Activated naive CD8-positive, alpha-beta T cell (primary cell): ENCODE results near the gene TMED9.
A peak's percentile ranks its signal among the peaks of the same experiment; 100 is the strongest.

Source experiments
- H3K27ac Mint-ChIP-seq: one replicate; pipeline ENCODE4 v1.8.0; 2021; ENCODE audit warnings: mixed read lengths
- H3K27me3 Mint-ChIP-seq: one replicate; pipeline ENCODE4 v1.8.0; 2021; ENCODE audit warnings: mixed read lengths
- H3K36me3 Mint-ChIP-seq: one replicate; pipeline ENCODE4 v1.8.0; 2021; ENCODE audit warnings: mixed read lengths
- H3K4me1 Mint-ChIP-seq: one replicate; pipeline ENCODE4 v1.8.0; 2021; ENCODE audit warnings: low read depth, mixed read lengths
- H3K4me3 Mint-ChIP-seq: one replicate; pipeline ENCODE4 v1.8.0; 2021; ENCODE audit warnings: mild to moderate bottlenecking, mixed read lengths
- H3K9me3 Mint-ChIP-seq: one replicate; pipeline ENCODE4 v1.8.0; 2021; ENCODE audit warnings: low read depth, mixed read lengths

Gene TMED9

DNA sequence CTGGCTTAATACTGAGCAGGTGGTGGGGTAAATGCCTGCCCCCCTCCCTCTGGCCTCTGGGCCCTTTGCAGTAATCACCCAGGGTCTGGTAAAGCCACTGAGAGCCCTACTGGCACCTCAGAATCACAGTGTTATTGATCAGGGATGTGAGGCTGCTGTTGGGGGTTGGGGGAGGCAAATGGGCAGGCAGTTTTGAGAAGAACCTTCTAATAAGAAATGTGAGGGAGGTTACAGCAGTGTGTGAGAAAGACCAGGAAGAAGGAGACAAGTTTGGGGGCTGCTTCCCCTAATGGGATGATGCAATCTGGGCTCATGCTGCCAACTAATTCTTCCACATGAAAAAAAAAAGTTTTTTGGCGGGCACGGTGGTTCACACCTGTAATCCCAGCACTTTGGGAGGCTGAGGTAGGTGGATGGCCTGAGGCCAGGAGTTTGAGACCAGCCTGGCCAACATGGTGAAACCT lies 4.8 kb downstream of the TMED9 start:
- no peaks in the 10 kb centered on the region for H3K27me3 Mint-ChIP-seq
- H3K27ac Mint-ChIP-seq: no peak overlapping the region
- no peaks in the 10 kb centered on the region for H3K9me3 Mint-ChIP-seq
- H3K36me3 Mint-ChIP-seq: peaks cover 8% of the 10 kb centered on the region
- H3K4me1 Mint-ChIP-seq: peaks cover 42% of the 10 kb centered on the region
- H3K4me3 Mint-ChIP-seq: no peak overlapping the region

DNA sequence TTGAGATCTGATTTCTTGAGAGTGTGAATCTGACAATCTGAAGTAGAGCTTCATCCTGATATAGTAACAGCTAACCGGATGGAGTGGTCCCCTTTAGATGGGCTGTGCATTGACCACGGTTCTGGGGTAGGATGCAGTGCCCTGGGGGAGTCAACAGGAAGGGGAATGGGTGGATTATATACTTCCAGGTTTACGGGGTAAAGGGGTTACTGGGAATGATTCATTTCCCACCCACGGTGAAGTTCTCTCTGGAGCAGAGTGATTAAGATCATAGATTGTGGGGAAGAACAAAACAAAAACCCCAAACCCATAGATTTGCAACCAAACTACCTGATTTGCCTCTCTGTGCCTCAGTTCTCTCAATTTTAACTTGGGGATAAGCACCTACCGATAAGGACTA lies 6.5 kb downstream of the TMED9 start:
- H3K4me3 Mint-ChIP-seq: peak overlapping the region; percentile 82
- H3K27ac Mint-ChIP-seq: peak overlapping the region; percentile 61
- peaks cover 39% of the 10 kb centered on the region for H3K4me1 Mint-ChIP-seq
- no peaks in the 10 kb centered on the region for H3K9me3 Mint-ChIP-seq
- peaks cover 8% of the 10 kb centered on the region for H3K36me3 Mint-ChIP-seq
- no peaks in the 10 kb centered on the region for H3K27me3 Mint-ChIP-seq

DNA sequence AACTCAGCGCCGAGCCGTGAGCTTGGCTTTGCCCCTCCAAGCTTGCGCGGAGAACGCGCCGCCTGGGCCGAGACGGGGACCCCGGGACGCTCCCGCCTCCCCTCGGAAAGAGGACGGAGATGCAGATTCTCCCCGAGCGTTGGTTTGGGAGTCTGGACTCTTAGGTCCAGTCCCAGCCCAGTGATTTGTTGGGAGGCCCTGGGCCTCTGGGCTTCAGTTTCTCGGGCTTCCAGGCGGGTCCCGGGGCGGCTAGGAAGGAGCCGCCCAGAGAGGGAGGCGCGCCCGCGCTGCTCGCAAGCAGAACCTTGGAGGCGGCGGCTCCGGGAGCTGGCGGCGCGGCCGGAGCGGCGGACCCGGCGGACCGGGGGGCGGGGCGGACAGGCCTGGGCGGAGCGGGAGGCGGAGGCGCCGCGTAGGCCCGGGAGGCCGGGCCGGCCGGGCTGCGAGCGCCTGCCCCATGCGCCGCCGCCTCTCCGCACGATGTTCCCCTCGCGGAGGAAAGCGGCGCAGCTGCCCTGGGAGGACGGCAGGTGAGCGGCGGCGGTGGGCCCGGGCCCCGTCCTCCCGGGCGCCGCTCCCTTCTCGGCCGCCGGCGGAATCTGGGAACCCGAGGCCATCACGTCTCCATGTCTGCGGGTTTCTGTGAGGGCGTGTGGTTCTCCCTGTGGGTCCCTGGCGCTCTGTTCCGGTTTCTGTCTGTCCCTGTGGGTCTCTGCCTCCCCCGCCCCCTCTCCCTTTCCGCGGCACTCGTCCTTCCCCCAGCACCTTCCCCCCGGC lies 7.9 kb downstream of the TMED9 start, which contains the start of gene B4GALT7:
B4GALT7 (plus strand) TSS at position 402 of the 777 bp plus-strand sequence; CDS start at position 481, 79 bp downstream.
- peaks cover 8% of the 10 kb centered on the region for H3K36me3 Mint-ChIP-seq

DNA sequence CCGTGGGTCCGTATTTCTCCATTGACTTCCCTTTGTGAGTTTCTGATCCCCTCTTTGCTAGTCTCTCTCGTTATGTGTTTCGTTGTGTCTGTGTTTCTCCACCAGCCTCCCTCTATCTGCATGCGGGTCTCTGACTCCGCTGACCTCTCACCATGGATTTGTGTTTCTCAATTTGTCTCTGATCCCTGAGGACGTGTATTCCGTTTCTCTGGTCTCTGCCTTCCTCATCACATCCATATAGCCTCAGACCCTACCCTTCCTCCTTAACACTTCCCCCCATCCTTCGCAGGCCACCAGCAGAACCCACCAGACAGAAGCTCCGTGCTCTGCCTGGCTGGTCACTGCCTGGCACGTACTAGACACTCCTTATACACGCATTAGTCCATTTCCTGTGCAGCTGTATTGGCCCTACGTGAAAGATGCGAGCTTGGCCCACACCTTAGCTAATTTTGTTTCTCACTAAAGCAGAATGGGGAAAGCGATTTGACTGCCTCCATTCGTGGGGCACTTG lies 8.6 kb downstream of the TMED9 start:
- Mint-ChIP-seq H3K36me3 (peaks cover 8% of the 10 kb centered on the region), H3K27ac (peak overlapping the region; percentile 96), H3K27me3 (no peaks in the 10 kb centered on the region), H3K4me3 (peak overlapping the region; percentile 98), H3K9me3 (no peaks in the 10 kb centered on the region), H3K4me1 (peaks cover 33% of the 10 kb centered on the region)

More for the DNA sequence above, 7.9 kb downstream of the TMED9 start, which contains the start of gene B4GALT7:
- H3K27me3 Mint-ChIP-seq: no peaks in the 10 kb centered on the region
- no peaks in the 10 kb centered on the region for H3K9me3 Mint-ChIP-seq
- peaks cover 33% of the 10 kb centered on the region for H3K4me1 Mint-ChIP-seq
- H3K27ac Mint-ChIP-seq: peak within 1 kb of the TSS; percentile 96
- H3K4me3 Mint-ChIP-seq: peak within 1 kb of the TSS; percentile 98

DNA sequence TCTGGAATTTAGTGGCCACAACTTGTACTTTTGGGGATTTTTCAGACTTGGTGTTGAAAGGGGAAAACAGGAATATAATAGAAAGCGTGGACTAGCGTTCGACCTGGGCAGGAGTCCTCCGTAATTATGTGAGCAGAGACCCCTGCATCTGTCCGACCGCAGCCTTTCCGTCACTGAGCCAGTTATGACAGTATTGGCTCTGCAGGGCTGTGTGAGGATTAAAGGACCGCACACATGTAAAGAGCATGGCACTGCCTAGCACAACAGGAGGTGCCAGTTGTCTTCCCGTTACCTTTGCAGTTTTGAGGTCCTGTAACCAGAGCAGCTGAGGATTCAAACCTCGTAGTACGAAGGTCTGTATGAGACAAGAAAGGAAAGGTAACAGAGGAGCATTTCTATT lies 9.1 kb downstream of the TMED9 start:
- H3K27ac Mint-ChIP-seq: peak overlapping the region; percentile 96
- no peaks in the 10 kb centered on the region for H3K9me3 Mint-ChIP-seq
- peaks cover 35% of the 10 kb centered on the region for H3K4me1 Mint-ChIP-seq
- H3K27me3 Mint-ChIP-seq: no peaks in the 10 kb centered on the region
- peak overlapping the region; percentile 98 for H3K4me3 Mint-ChIP-seq
- H3K36me3 Mint-ChIP-seq: peaks cover 4% of the 10 kb centered on the region

DNA sequence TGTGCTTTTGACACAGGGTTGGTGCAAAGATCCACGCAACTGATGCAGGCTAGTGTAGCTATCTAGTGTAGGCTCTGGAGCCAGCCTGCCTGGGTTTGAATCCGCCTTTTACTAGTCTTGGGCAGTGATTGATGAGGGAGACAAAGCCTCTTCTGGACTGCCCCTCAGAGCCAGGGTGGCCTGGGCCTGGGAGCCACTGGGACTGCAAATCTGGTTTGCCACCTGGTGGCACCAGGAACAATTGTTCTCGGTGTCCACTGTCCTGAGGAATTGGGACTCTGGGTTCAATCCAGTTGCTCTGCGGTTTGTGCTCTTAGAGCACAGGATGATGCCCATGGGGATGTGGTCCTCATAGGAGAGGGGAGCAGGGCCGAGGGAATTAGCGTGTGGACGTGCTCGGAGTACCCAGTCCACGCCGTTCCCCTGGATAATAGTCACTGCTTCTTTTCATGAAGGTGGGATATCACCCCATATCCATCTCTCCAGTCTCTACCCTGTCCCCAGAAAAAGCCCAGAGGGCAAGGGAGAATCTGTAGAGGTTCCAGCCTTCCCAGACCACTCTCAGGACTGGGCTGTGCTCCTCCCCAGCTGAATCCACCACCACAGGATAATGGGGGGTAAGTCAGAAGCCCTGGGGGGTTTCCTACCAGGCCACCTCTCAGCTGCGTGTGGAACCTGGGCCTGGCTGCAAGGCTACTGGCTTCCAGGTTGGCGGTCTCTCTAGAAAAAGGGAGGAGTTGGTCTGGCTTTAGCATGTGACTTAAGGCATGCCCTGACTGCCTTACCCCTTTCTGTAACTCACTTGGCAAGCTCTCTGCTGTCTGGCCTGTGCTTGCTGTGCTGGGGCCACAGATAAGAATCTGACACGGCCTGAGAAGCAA lies 9.8 kb downstream of the TMED9 start:
- Mint-ChIP-seq H3K27me3 (no peaks in the 10 kb centered on the region), H3K4me3 (peak overlapping the region; percentile 98)

DNA sequence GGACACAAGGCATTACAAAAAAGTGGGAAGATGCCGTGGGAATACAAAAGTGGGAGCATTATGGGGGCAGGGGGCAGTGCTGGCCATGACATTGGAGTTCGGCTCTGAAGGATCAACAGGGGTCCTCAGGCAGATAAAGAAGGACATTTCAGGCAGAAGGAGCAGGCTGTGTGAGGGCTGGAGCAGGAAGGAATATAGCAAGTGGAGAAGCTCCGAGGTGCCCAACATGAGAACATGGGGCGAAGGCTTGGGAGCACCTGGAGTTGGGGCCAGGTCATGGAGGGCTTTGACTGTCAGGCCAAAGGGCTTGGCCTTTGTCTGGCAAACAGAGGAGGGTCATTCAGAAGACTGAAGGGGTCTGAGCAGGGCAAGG lies 10.4 kb downstream of the TMED9 start:
- H3K4me1 Mint-ChIP-seq: peaks cover 37% of the 10 kb centered on the region

More for the DNA sequence above, 9.8 kb downstream of the TMED9 start:
- no peaks in the 10 kb centered on the region for H3K36me3 Mint-ChIP-seq
- peaks cover 34% of the 10 kb centered on the region for H3K4me1 Mint-ChIP-seq
- H3K27ac Mint-ChIP-seq: peak overlapping the region; percentile 96
- no peaks in the 10 kb centered on the region for H3K9me3 Mint-ChIP-seq

DNA sequence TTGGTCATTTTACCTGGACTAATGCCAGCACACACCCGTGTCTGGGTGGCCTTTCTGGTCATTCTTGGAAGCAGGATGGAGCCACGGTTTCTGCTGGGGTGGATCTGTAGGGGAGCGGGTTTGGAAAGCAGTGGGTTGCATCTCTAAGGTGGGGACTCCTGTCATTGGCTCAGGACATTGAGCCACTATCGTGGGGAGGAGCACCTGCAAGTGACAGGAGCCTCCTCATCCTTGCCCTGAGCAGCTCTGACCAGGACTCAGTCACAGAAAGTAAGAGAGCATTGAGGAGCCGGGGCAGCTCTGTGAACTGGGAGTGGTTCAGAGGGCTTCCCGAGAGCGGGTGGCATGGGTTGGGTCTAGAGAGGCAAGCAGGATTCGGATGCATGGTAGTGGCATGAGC lies 11.6 kb downstream of the TMED9 start:
- H3K27me3 Mint-ChIP-seq: no peaks in the 10 kb centered on the region
- peak overlapping the region; percentile 28 for H3K27ac Mint-ChIP-seq
- no peaks in the 10 kb centered on the region for H3K9me3 Mint-ChIP-seq
- no peak overlapping the region for H3K4me3 Mint-ChIP-seq
- H3K36me3 Mint-ChIP-seq: no peaks in the 10 kb centered on the region
- H3K4me1 Mint-ChIP-seq: peaks cover 31% of the 10 kb centered on the region

More for the DNA sequence above, 10.4 kb downstream of the TMED9 start:
- H3K27ac Mint-ChIP-seq: no peak overlapping the region
- no peaks in the 10 kb centered on the region for H3K9me3 Mint-ChIP-seq
- H3K27me3 Mint-ChIP-seq: no peaks in the 10 kb centered on the region
- no peaks in the 10 kb centered on the region for H3K36me3 Mint-ChIP-seq
- H3K4me3 Mint-ChIP-seq: no peak overlapping the region

DNA sequence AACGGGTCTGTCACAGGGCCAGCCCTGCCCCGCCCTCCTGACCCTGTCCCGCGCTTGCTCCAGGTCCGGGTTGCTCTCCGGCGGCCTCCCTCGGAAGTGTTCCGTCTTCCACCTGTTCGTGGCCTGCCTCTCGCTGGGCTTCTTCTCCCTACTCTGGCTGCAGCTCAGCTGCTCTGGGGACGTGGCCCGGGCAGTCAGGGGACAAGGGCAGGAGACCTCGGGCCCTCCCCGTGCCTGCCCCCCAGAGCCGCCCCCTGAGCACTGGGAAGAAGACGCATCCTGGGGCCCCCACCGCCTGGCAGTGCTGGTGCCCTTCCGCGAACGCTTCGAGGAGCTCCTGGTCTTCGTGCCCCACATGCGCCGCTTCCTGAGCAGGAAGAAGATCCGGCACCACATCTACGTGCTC lies 12.1 kb downstream of the TMED9 start:
- Mint-ChIP-seq H3K4me3 (no peak overlapping the region), H3K9me3 (no peaks in the 10 kb centered on the region), H3K36me3 (no peaks in the 10 kb centered on the region), H3K4me1 (peaks cover 27% of the 10 kb centered on the region), H3K27ac (no peak overlapping the region), H3K27me3 (no peaks in the 10 kb centered on the region)

DNA sequence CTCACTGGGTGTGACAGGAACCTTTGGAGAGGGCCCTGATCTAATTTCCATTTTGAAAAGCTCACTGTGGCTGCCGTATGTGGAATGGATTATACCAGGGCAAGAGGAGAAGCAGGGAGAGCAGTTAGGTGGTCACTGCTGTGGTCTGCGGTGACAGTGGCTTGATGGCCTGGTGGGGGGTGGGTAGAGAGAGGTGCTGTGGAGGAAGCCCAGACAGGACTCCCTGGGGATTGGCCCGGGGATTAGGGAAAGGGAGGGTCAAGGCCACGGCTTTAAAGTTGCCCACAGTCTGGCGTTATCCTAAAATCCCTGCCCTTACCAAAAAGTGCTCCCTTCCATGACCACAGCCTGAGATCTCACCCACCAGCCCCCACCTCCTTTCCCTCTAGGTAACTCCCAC lies 12.7 kb downstream of the TMED9 start:
- no peak overlapping the region for H3K27ac Mint-ChIP-seq
- peaks cover 25% of the 10 kb centered on the region for H3K4me1 Mint-ChIP-seq
- H3K36me3 Mint-ChIP-seq: no peaks in the 10 kb centered on the region
- no peaks in the 10 kb centered on the region for H3K9me3 Mint-ChIP-seq
- no peaks in the 10 kb centered on the region for H3K27me3 Mint-ChIP-seq
- H3K4me3 Mint-ChIP-seq: no peak overlapping the region

DNA sequence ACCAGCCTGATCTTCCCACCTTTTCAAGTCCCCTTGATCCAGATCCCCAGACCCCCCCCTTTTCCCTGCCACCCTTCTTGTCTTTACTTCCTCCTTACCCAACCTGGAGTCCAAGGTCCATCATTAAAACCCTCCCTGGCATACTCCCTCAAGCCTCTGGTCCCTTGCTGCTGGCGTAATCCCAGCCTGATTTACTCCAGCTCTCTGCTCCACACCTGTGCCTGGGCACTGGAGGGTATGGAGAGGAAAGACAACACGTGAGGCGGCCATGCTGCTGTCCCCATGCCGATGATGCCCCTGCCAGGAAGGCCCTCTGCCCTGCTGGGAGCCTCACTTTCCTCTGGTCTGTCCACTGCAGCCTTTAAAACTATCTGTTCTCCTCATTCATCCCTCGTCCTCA lies 13.1 kb downstream of the TMED9 start:
- peaks cover 25% of the 10 kb centered on the region for H3K4me1 Mint-ChIP-seq
- no peak overlapping the region for H3K27ac Mint-ChIP-seq
- no peaks in the 10 kb centered on the region for H3K9me3 Mint-ChIP-seq

DNA sequence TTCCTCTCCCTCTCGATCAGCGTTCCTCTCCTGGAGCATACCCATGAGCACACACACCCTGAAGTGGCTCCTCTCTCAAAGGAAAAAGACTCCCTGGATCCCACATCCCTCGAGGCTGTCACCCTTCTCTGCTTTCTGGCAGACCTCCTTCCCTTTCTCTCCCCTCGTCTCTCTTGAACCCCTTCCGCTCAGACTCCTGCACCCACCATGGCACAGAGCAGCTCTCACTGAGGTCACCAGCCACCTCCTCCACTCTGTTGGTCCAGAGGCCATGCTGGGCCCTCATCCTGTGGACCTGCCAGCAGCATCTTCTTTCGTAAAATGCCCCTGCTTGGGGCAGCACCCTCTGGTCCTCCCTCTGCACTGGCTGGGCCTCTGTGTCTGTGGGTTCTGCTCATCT lies 13.7 kb downstream of the TMED9 start:
- no peaks in the 10 kb centered on the region for H3K27me3 Mint-ChIP-seq
- no peaks in the 10 kb centered on the region for H3K36me3 Mint-ChIP-seq
- H3K9me3 Mint-ChIP-seq: no peaks in the 10 kb centered on the region
- H3K27ac Mint-ChIP-seq: peak overlapping the region; percentile 41
- no peak overlapping the region for H3K4me3 Mint-ChIP-seq
- peaks cover 21% of the 10 kb centered on the region for H3K4me1 Mint-ChIP-seq

More for the DNA sequence above, 13.1 kb downstream of the TMED9 start:
- no peaks in the 10 kb centered on the region for H3K27me3 Mint-ChIP-seq
- no peaks in the 10 kb centered on the region for H3K36me3 Mint-ChIP-seq
- H3K4me3 Mint-ChIP-seq: no peak overlapping the region

DNA sequence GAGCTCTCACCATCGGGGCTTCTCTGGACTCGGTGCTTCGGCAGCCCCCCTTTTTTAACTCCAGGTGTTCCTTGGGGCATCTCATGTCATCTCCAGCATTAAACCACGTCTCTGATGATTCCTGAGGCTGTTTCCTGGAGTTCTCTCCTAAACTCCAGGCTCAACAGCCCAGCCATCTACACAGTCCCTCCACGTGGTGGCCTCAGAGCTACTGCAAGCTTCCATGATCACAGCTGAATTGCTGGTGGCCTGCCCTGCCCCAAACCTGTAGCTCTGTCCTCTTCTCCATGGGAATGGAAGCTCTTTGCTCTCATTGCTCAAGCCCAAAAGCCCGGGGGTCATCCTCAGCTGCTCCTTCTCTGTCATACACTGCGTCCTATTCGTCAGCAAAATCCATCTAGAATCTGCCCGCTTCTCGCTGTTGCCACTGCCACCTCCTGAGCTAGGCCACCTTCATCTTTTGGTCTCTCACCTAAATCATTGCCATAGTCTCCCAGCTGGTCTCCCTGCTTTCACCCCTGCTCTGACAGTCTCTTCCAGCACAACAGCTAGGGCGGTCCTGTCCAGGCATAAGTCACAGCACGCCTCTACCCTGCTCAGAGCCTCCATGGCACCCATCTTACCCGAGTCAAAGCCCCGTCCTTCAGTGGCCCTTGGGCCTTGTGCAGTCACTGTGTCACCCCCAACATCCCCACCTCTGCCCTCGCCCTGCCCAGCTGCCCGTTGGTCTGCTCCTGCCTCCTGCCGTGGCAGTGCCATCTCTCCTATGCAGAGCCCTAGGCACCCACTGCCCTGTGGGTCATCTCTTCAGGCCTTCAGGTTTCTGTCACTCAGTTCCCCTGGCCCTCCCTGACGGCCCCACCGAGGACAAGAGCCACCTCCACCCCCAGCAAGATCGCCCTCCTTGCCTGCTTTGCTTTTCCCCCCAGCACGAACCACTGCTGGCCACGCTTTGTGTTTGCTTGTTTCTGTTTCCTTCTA lies 14.4 kb downstream of the TMED9 start:
- Mint-ChIP-seq H3K36me3 (no peaks in the 10 kb centered on the region), H3K27me3 (no peaks in the 10 kb centered on the region), H3K27ac (peak overlapping the region; percentile 41), H3K4me1 (peaks cover 14% of the 10 kb centered on the region), H3K4me3 (no peak overlapping the region), H3K9me3 (no peaks in the 10 kb centered on the region)

DNA sequence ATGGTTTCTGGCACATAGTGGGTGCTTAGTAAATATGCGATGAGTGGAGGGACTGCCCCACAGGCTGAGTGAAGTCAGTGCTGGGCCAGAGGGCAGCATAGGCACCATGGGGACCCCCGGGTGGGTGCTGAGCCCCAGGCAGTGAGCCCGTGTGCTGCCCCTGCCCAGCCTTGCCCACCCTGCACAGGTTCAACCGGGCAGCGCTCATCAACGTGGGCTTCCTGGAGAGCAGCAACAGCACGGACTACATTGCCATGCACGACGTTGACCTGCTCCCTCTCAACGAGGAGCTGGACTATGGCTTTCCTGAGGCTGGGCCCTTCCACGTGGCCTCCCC lies 15.1 kb downstream of the TMED9 start:
- Mint-ChIP-seq H3K4me3 (no peak overlapping the region), H3K27me3 (no peaks in the 10 kb centered on the region)

More for the DNA sequence above, 15.1 kb downstream of the TMED9 start:
- no peaks in the 10 kb centered on the region for H3K9me3 Mint-ChIP-seq
- no peak overlapping the region for H3K27ac Mint-ChIP-seq
- peaks cover 13% of the 10 kb centered on the region for H3K4me1 Mint-ChIP-seq
- no peaks in the 10 kb centered on the region for H3K36me3 Mint-ChIP-seq
